GM12891 (cell line): ENCODE measurements around the gene CD69. TPM values are rescaled to one million over a fixed set of nuclear protein-coding genes. Genes with fewer than 3 reads are reported as not detected.

Source experiments
- DNase-seq: peaks from one replicate; pipeline ENCODE4 v3.0.0; 2011; ENCODE audit warnings: low spot score; ENCODE audit not compliant: insufficient read length
- FAIRE-seq: peaks from 2 replicates; lab custom pipeline; 2011; peaks lifted over from hg19 to GRCh38; lab: Jason Lieb, UNC
- PAX5 ChIP-seq: IDR thresholded peaks from 2 replicates; pipeline ENCODE4 v1.6.1; 2011; ENCODE audit warnings: low read length, moderate library complexity, mild to moderate bottlenecking; ENCODE audit not compliant: insufficient read depth, severe bottlenecking
- POLR2A ChIP-seq: IDR thresholded peaks from 2 replicates; pipeline ENCODE4 v1.6.1; 2011; ENCODE audit warnings: low read depth, low read length, control low read depth
- POLR2AphosphoS5 ChIP-seq: IDR thresholded peaks from 2 replicates; pipeline ENCODE4 v1.6.1; 2011; ENCODE audit warnings: low read depth, low read length, control low read depth
- POU2F2 ChIP-seq: IDR thresholded peaks from 2 replicates; pipeline ENCODE4 v1.6.1; 2011; ENCODE audit warnings: low read depth, mild to moderate bottlenecking, control low read depth, low read length, moderate library complexity
- SPI1 ChIP-seq: IDR thresholded peaks from 2 replicates; pipeline ENCODE4 v1.6.1; 2011; ENCODE audit warnings: low read depth, low read length, control low read depth
- TAF1 ChIP-seq: IDR thresholded peaks from 2 replicates; pipeline ENCODE4 v1.6.1; 2011; ENCODE audit warnings: low read depth, low read length, control low read depth
- polyA plus RNA-seq: library from polyadenylated mRNA; unstranded; fragments of >200 nt; gene quantifications from one replicate; pipeline ENCODE4 v1.2.1, GENCODE V29; 2012; ENCODE audit warnings: low read depth, missing spikeins, inconsistent platforms; ENCODE audit not compliant: missing spikeins

CD69 gene
- 23.7 TPM for polyA plus RNA-seq

DNA sequence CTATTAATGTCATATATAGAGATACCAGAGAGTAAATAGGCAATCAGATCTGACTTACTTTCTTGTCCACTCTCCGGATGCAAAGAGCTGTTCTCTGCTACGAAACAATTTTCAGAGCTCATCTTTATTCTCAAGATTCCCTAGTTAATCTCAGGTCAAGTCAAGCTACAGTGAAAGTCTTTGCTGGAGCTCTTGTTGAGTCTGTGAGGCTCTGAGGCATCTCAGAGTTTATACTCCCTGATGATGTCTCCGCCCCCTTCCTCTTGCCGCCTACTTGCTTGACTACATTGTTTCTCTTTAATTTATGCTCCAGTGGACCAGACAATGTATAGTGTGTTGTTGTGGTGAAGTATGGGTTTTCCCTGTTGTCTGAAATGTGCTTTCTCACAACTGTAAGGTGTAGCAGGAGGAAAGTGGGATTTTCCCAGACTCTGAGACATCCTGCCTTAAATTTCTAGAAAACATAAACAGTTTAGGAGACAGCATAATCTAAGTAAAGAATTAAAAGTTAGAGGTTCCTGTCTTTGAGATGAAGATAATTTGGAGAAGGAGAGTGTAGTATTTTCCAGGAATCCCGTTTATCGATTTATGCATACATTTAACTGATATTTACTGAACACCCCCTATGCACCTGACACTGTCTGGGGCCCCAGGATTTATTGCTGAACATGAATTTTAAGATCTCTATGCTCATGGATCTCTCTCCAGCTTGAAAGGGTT is at the start of gene CD69:
Gene CD69, minus strand, starts transcription at position 203 of the 720 bp plus-strand sequence. Its CDS starts 81 bp downstream, at position 122.
- FAIRE-seq: peak; percentile 96
- TF ChIP-seq POLR2A: peak; percentile 99
- TF ChIP-seq POLR2AphosphoS5: peak; percentile 99
- TF ChIP-seq SPI1: peak; percentile 35; the same call in 1 of the 2 replicates
- TF ChIP-seq POU2F2: peak; percentile 70
- peak; percentile 88 for TF ChIP-seq TAF1
- no peak for TF ChIP-seq PAX5

DNA sequence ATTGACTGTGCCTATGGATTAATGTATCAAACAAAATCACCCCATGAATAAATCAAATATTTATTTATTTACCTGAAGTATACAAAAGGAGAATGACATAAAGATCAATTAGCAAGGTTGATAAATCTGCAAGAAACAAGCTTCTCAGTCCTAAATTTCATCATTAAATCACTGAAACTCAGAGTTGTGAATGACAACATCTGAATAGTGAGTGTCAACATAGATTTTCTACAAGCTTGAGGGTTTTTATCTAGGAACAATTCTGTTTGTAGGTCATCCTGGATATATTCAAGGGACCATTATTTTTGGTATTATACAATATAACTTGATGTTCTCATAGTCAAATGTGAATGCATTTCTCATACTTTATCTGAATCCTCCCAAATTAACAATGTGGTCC is 49.2 kb upstream of the CD69 start:
- FAIRE-seq: no peak
- DNase-seq: no peak
- TF ChIP-seq POLR2A (no peak), PAX5 (no peak), POU2F2 (no peak), POLR2AphosphoS5 (no peak), SPI1 (no peak), TAF1 (no peak)

More for the DNA sequence above, at the start of gene CD69:
- no peak for DNase-seq

DNA sequence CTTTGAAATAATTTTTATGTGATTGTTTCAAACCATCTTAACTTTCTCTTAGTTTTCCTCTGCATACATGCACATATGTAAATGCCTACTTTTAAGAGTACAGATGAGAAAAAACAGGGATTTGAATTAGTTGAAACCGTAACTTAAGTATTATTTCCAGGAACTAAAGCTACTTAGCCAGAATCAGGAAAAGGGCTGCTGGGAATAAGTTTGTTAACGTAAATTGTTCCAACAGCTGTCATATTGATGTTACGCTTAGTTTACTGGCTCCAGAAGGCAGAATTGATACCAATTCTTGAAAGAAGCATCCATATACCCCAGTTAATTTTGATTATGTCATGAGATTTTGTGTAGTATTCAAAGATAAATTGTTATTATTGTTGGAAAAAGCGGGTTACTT is 48.6 kb upstream of the CD69 start:
- FAIRE-seq (no peak), DNase-seq (no peak)
- no peak for TF ChIP-seq POLR2A

DNA sequence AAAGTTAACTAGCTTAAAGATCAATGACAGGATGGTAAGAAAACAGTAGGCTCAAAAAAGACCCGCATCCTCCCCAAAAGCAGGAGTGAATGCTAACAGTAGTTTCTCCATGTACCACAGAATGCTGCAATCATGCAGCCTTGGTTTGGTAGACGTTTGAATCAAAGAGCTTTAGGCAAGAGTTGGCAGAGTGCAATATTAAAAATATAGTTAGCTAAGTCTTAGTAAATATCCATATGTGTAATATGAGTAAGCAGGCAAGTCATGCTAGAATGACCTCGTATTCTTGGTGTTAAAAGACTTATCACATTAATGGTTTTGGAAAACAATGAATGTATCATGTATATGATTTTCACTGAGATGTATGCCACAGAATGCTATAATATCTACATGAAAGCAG is 47.8 kb upstream of the CD69 start:
- DNase-seq (no peak), FAIRE-seq (no peak)
- TF ChIP-seq POLR2A (no peak), PAX5 (no peak), POLR2AphosphoS5 (no peak), SPI1 (no peak), POU2F2 (no peak), TAF1 (no peak)

DNA sequence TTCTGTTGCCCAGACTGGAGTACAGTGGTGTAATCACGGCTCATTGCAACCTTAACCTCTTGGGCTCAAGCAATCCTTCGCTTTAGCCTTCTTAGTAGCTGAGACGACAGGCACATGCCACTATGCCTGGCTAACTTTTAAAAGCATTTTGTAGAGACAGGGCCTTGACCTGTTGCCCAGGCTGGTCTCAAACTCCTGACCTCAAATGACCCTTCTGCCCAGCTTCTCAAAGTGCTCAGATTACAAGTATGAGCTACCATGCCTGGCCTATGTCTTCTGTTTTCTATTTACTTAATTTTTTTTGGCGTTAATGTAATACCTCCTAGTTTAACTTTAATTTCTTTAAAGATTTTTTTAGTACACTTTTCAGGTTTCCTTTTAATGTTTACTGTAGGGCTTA is 46.0 kb upstream of the CD69 start:
- DNase-seq (no peak), FAIRE-seq (no peak)
- TF ChIP-seq PAX5 (no peak), POLR2AphosphoS5 (no peak), SPI1 (no peak), TAF1 (no peak), POLR2A (no peak), POU2F2 (no peak)

DNA sequence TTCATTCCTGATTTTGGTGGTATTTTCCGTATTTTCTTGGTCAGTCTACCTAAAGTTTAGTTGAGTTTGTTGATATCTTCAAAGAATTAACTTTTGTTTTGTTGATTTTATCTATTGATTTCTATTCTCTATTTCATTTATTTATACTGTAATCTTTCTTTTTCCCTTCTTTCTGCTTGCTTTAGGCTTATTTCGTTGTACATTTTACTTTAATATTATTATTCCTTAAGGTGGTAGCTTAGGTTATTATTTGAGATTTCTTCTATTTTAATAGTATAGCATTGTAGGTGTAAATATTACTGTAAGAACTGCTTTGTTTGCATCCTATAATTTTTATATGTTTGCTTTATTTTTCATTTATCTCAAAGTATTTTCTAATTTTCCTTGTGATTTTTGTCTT is 45.2 kb upstream of the CD69 start:
- no peak for DNase-seq
- TF ChIP-seq TAF1 (no peak), PAX5 (no peak), SPI1 (no peak), POU2F2 (no peak), POLR2A (no peak)
- no peak for FAIRE-seq

DNA sequence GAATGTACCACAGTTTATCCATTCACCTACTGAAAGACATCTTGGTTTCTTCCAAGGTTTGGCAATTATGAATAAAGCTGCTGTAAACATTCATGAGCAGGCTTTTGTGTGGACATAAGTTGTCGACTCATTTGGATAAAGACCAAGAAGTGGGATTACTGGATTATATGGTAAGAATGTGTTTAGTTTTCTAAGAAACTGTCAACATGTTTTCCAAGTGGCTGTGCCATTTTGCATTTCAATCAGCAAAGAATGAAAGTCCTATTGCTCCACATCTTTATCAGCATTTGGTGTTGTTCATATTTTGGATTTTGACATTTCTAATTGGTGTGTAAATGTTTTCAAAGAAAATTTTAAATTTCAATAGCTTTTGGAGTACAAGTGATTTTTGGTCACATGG is 39.3 kb upstream of the CD69 start:
- DNase-seq (no peak), FAIRE-seq (no peak)
- no peak for TF ChIP-seq POLR2AphosphoS5
- TF ChIP-seq POU2F2: no peak
- no peak for TF ChIP-seq SPI1
- no peak for TF ChIP-seq PAX5
- no peak for TF ChIP-seq POLR2A
- TF ChIP-seq TAF1: no peak

DNA sequence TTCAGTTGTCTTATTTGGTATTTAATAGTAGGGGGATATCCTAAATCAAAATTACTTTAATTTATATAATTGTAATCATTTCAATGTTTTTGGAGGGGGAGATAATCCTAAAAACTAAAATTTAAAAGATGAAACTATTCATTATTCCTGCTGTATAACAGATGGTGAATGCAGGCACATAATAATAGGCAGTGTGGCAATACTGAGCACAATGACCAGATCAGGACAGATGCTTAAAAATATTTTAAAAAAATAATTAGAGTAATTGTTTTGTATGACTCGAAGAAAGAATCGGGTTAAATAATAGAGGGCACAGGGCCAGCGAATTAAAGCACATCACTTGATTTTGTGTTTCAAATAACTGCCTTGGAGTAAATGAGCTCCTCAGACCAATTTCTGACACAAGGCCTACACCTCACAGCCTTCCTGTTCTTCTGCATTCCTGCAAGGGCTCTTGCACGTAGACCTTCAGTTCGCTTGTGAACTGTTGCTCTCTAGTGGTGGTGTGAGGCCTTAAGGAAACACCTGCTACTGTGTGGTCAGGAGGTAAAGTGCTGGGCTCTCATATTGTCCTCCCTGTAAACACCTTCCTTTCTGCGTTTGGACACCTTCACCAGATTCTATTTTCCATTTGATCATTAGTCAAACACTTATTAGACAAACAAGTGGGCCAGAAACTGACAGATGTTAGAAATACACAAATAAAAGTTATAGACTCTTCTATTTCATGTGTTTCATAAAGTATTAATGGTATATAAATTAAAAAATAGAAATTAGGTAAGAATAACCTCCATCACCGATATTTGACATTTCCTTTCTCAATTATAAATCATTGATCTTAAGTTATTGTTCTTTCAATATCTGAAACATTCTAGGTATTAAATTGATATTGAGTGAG is 37.3 kb upstream of the CD69 start:
- no peak for TF ChIP-seq TAF1
- TF ChIP-seq SPI1: peak; percentile 33; the same call in 1 of the 2 replicates
- DNase-seq (no peak), FAIRE-seq (peak; percentile 98)

DNA sequence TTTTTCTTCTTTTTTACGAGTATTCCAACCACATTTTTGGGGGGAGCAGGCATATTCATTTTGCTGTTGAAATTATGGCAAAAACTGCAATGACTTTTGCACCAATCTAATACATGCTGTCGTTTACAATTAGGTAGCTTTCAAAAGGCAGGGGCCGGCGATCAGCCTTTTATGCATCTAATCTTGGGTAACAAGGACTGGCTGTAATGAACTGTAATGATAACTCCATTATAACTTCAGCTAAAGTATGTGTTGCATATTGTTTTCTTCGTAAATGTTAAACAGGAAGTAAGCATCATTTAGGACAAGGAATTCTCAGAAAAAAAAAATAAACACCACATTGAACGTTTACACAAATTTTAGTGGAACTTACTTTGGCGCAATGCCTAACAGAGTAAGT is 36.3 kb upstream of the CD69 start:
- no peak for DNase-seq
- TF ChIP-seq PAX5: no peak
- TF ChIP-seq POLR2A: no peak
- no peak for TF ChIP-seq SPI1
- no peak for TF ChIP-seq TAF1
- no peak for TF ChIP-seq POLR2AphosphoS5
- no peak for TF ChIP-seq POU2F2
- FAIRE-seq: peak; percentile 28

DNA sequence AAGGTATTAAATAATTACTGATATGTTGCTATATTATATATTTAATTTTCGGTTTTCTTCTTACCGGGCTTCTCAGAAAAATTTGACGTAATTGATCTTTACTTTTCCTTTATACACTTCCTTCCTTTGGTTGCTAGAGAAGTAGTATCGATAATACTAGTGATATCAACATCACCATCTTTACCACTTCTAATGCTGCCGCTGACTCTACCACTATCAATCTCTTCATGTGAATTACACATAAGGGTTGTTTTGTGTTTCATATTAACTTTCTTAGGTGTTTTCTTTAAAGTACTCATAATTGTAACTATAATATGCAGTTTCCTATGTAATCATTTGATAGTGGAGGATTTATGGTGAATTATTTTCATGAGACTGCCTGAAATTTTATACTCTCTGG is 35.6 kb upstream of the CD69 start:
- TF ChIP-seq PAX5 (no peak), SPI1 (no peak), TAF1 (no peak), POLR2AphosphoS5 (no peak), POLR2A (no peak)
- no peak for DNase-seq
- FAIRE-seq: no peak
